ENCODE results near the gene ITGA2B. TPM values are rescaled to one million over a fixed set of nuclear protein-coding genes. Genes with fewer than 3 reads are reported as not detected.

ITGA2B gene
- total and polyA plus RNA-seq, 8 donors = 0.09 to 0.61 (median 0.48) TPM

- peak in 5 of 6 donors; percentile 32 to 90 (median 68) for DNase-seq
- no peaks in the 10 kb centered on the region for H3K4me1 ChIP-seq
- peak; percentile 86 to 94 (median 92) for ATAC-seq
- no peaks in the 10 kb centered on the region for H3K36me3 ChIP-seq
- WGBS, 2 donors = 0 to 1% methylated on average over 24 to 63 of the region's 63 CpGs
- intact Hi-C loops (cut with DNase I) = no loop called here
- H3K4me3 ChIP-seq = peak within 1 kb of the TSS; percentile 31 to 67 (median 46)
- no peak for FAIRE-seq
- H3K9me3 ChIP-seq = no peaks in the 10 kb centered on the region
- H3K27me3 ChIP-seq = no peaks in the 10 kb centered on the region
- H3K27ac ChIP-seq = no peak within 1 kb of the TSS
- peak; percentile 48 to 87 (median 64) for TF ChIP-seq CTCF (IDR thresholded peaks at IDR 0.05)
These were observed 25.8 kb downstream of the ITGA2B start, which contains the start of gene FAM171A2 for GRCh38 chr17:44363613-44364159. Gene FAM171A2 (minus strand): TSS chr17:44363853. CDS start chr17:44363714, 139 bp downstream.

DNA sequence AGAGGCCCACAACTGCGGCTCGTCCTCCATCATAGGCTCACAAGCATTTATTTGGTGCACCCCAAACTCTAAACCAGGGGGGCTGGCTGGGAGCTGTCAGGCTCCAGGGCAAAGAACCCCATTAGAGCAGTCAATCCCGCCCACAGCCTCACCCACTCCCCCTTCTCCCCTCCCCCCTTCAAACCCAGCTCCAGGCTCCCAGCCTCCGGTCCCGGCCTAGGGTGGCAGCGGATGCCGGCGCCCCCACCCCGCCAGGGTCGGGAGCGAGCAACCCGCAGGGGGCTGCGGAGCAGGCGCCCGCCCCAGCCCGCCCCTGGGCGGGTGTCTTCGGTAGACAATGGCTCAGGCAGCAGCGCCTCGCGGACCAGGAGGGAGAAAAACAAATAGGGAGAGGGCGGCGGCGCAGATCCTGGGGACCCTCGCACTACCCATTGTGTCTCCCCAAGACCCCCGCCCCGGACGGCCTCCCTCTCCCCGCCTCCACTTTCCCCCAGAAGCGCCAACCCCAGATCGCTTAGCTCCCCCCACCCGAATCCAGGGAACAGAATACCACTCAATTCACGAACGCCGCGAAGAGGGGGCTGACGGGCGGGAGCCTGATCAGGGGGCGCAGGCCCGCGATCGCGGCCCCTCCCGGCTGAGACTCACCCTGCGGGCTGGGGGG lies 26.4 kb downstream of the ITGA2B start:
- FAIRE-seq (no peak), DNase-seq (peak in 2 of 6 donors; percentile 35 to 75), ATAC-seq (peak; percentile 19 to 46 (median 42))
- TF ChIP-seq CTCF (IDR thresholded peaks at IDR 0.05) = no peak
- Histone ChIP-seq H3K9me3 (no peaks in the 10 kb centered on the region), H3K36me3 (no peaks in the 10 kb centered on the region), H3K27ac (no peak overlapping the region), H3K4me3 (peak overlapping the region; percentile 31 to 67 (median 46)), H3K4me1 (no peaks in the 10 kb centered on the region), H3K27me3 (no peaks in the 10 kb centered on the region)
- intact Hi-C loops (cut with DNase I) = no loop called here
- 2 to 3% methylated on average over 37 to 45 of the region's 45 CpGs for WGBS, 2 donors

- intact Hi-C loops (cut with DNase I) = no loop called here
- FAIRE-seq (no peak), DNase-seq (peak in 1 of 6 donors; percentile 66), ATAC-seq (no peak)
- Histone ChIP-seq H3K9me3 (no peaks in the 10 kb centered on the region), H3K36me3 (no peaks in the 10 kb centered on the region), H3K27me3 (no peaks in the 10 kb centered on the region), H3K4me1 (no peaks in the 10 kb centered on the region), H3K27ac (no peak overlapping the region), H3K4me3 (peak overlapping the region in 1 of 4 donors; percentile 67)
- WGBS, 2 donors = 34 to 35% methylated on average over 7 to 11 of the region's 11 CpGs
- TF ChIP-seq CTCF (IDR thresholded peaks at IDR 0.05) = no peak
These were observed 26.9 kb downstream of the ITGA2B start for GRCh38 chr17:44362459-44362948.

- WGBS, 2 donors = 60 to 61% methylated on average over 10 to 11 of the region's 11 CpGs
- TF ChIP-seq CTCF (IDR thresholded peaks at IDR 0.05) = no peak
- no peaks in the 10 kb centered on the region for H3K4me1 ChIP-seq
- H3K9me3 ChIP-seq = no peaks in the 10 kb centered on the region
- no peak overlapping the region for H3K4me3 ChIP-seq
- no peak overlapping the region for H3K27ac ChIP-seq
- intact Hi-C loops (cut with DNase I) = no loop called here
- ATAC-seq (no peak), DNase-seq (peak in 1 of 6 donors; percentile 48), FAIRE-seq (no peak)
- no peaks in the 10 kb centered on the region for H3K36me3 ChIP-seq
- no peaks in the 10 kb centered on the region for H3K27me3 ChIP-seq
These were observed 27.9 kb downstream of the ITGA2B start for GRCh38 chr17:44361292-44362260.

All from pancreas (tissue), 10 donors.